Measurements from ENCODE around the gene FALEC. TPM values are rescaled to one million over a fixed set of nuclear protein-coding genes. Genes with fewer than 3 reads are reported as not detected.
A peak's percentile ranks its signal among the peaks of the same experiment; 100 is the strongest.
"Not testable (repeated sequence)": the region's sequence is repeated elsewhere in the genome, so short reads cannot be mapped to it uniquely, and the experiment has no call there.

Gene FALEC
- total and polyA plus RNA-seq, 12 donors, result 0.40 to 0.61 (median 0.50) TPM; not detected in 9

DNA sequence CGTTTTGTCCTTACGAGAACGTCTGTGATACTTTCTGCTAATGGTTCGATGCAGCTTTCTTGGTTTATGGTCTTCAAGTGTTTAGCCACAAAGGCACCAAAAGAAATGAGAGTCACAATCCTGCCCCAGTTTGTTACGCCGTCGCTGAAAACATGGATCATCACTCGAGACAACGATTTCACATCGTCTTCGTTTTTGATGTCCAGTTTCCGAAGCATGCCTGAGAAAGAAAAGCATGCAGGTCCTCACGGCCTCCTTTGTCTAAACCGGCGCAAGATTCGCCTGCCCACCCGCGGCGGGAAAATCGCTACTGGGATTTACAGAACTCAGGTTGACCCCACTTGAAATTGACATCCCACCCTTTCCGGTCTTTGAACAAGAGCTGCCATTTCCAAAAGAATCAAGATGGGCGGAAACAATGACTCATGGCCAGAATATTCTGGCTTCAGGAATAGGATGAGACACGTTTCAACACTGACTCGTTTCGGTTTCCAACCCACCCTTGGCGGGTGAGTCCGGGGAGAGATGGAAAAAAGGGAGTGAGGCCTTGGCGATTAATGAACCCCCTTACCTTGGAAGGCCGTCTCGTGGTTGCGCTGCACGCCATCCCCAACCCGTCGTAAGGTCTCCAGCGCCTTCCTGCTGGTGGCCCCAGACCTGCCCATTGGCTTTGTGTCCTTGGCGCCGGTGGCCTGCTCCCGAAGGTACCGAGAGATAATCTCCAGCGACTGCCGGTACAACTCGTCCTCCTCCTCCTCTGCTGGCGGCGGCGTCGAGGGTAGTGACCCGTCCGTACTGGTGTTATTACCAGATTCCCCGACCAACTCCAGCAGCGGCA, 62.9 kb downstream of the FALEC start:
- no peaks in the 10 kb centered on the region for H3K9me3 ChIP-seq (replicated peaks in 1 of 3)
- no peaks in the 10 kb centered on the region for H3K27me3 ChIP-seq
- peak; percentile 70 to 85 (median 78) for DNase-seq
- WGBS, 4 donors, result 0% methylated on average over 38 to 50 of the region's 50 CpGs
- H3K4me1 ChIP-seq (replicated peaks in 1 of 2), result peaks cover 36 to 38% of the 10 kb centered on the region in 2 donors
- peak overlapping the region; percentile 93 to 100 (median 100) for H3K27ac ChIP-seq
- TF ChIP-seq POLR2A (IDR thresholded peaks at IDR 0.05), result peak; percentile 12 to 67
- TF ChIP-seq, protein P1, sequence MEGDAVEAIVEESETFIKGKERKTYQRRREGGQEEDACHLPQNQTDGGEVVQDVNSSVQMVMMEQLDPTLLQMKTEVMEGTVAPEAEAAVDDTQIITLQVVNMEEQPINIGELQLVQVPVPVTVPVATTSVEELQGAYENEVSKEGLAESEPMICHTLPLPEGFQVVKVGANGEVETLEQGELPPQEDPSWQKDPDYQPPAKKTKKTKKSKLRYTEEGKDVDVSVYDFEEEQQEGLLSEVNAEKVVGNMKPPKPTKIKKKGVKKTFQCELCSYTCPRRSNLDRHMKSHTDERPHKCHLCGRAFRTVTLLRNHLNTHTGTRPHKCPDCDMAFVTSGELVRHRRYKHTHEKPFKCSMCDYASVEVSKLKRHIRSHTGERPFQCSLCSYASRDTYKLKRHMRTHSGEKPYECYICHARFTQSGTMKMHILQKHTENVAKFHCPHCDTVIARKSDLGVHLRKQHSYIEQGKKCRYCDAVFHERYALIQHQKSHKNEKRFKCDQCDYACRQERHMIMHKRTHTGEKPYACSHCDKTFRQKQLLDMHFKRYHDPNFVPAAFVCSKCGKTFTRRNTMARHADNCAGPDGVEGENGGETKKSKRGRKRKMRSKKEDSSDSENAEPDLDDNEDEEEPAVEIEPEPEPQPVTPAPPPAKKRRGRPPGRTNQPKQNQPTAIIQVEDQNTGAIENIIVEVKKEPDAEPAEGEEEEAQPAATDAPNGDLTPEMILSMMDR (IDR thresholded peaks at IDR 0.05), result no peak
- H3K4me3 ChIP-seq, result peak overlapping the region; percentile 67 to 99 (median 92)
- peaks cover 0 to 42% of the 10 kb centered on the region in 2 donors for H3K36me3 ChIP-seq (replicated peaks in 1 of 2)
- intact Hi-C loops (cut with DNase I), result loop anchor here (5.0 kb wide), 2 partner anchors 39 to 44 kb away; no protein-coding TSS in a partner anchor

DNA sequence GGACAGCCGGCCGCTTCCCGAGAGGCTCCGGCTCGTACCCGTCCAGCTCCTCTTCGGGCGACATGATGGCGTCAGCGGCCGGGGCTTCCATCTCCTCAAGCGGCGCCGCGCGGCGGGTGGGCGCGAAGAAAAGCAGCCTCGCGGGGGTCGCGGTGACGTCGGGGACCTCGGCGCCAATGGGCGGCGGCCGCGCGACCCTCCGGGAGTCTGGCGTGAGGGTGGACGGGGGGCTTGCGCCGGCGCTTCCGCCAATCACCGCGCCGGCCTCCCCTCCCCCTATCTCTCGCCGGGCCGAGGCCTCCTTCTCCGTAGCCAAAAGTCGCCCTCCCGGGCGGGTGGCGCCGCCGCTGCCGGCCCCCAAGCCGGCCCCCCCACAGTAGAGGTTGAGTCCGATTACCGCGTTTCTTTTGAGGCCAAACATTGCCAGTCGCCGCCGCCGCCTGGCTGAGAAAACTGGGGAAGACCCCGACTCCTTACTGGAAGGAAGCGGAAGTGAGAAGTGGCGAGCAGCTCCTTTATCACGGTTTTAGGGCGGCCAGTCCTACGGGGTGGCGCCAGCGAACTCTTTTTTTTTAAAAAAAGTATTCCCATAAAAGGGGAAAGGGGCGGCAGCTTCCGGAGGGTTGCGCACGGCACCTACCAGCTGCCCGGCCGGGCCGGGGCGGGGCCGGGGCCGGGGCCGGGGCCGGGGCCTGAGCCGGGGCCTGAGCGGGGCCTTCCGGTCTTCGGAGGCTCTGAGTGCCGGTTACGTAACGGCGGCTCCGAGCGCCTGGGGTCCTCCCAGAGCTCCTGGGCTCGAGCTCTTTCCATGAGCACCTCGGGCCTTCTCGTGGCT, 63.8 kb downstream of the FALEC start, which contains the start of gene MCL1:
Gene MCL1 (minus strand): TSS at position 501 of the 835 bp plus-strand sequence. CDS start 80 bp downstream, at position 421.
- H3K4me3 ChIP-seq, result peak within 1 kb of the TSS; percentile 67 to 99 (median 92)
- intact Hi-C loops (cut with DNase I), result loop anchor here (5.0 kb wide), 2 partner anchors 38 to 43 kb away; no protein-coding TSS in a partner anchor
- DNase-seq, result peak; percentile 92 to 97 (median 97)
- WGBS, 4 donors, result 0 to 1% (median 0%) methylated on average over 14 to 94 of the region's 94 CpGs
- H3K9me3 ChIP-seq (replicated peaks in 1 of 3), result no peaks in the 10 kb centered on the region
- no peaks in the 10 kb centered on the region for H3K27me3 ChIP-seq
- TF ChIP-seq, protein P1 (IDR thresholded peaks at IDR 0.05), result peak in 4 of 6 experiments; percentile 12 to 29 (median 19)
- peak; percentile 98 for TF ChIP-seq POLR2A (IDR thresholded peaks at IDR 0.05)
- peaks cover 27 to 29% of the 10 kb centered on the region in 2 donors for H3K4me1 ChIP-seq (replicated peaks in 1 of 2)
- H3K27ac ChIP-seq, result peak within 1 kb of the TSS; percentile 93 to 100 (median 100)
- peaks cover 0 to 33% of the 10 kb centered on the region in 2 donors for H3K36me3 ChIP-seq (replicated peaks in 1 of 2)

DNA sequence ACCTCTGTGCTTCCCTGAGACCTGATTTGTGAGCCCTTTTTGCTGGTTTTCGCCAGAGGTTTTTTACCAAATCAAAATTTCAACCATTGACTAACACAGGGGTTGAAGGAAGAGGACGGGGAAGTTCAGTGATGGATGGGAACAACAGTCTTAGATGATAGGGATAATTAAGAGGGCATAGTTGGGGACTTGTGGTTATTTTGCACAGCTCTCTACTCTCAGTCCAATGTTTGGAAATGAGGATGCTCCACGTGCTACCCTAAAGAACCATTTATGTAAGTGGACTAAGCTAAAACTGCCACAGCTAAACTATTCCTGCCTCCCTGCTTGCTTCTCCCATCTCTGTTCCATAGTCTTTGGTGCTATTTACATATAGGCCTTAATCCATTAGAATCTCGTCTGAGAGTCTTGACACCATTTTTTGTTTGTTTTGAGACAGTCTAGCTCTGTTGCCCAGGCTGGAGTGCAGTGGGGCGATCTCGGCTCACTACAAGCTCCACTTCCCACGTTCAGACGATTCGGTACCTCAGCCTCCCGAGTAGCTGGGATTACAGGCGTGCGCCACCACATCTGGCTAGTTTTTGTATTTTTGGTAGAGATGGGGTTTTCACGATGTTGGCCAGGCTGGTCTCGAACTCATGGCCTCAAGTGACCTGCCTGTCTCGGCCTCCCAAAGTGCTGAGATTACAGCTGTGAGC, 64.5 kb downstream of the FALEC start:
- Histone ChIP-seq H3K27me3 (no peaks in the 10 kb centered on the region), H3K9me3 (replicated peaks in 1 of 3) (no peaks in the 10 kb centered on the region), H3K4me3 (peak overlapping the region in 2 of 4 donors; percentile 27 to 96), H3K4me1 (replicated peaks in 1 of 2) (peaks cover 20 to 22% of the 10 kb centered on the region in 2 donors), H3K27ac (peak overlapping the region; percentile 83 to 100 (median 100)), H3K36me3 (replicated peaks in 1 of 2) (peaks cover 0 to 26% of the 10 kb centered on the region in 2 donors)
- no peak for TF ChIP-seq POLR2A (IDR thresholded peaks at IDR 0.05)
- TF ChIP-seq, protein P1 (IDR thresholded peaks at IDR 0.05), result no peak
- intact Hi-C loops (cut with DNase I), result loop anchor here (5.0 kb wide), 2 partner anchors 37 to 42 kb away; no protein-coding TSS in a partner anchor
- peak in 1 of 7 donors; percentile 17 for DNase-seq
- WGBS, 4 donors, result 64 to 73% (median 71%) methylated on average over 14 to 15 of the region's 15 CpGs

DNA sequence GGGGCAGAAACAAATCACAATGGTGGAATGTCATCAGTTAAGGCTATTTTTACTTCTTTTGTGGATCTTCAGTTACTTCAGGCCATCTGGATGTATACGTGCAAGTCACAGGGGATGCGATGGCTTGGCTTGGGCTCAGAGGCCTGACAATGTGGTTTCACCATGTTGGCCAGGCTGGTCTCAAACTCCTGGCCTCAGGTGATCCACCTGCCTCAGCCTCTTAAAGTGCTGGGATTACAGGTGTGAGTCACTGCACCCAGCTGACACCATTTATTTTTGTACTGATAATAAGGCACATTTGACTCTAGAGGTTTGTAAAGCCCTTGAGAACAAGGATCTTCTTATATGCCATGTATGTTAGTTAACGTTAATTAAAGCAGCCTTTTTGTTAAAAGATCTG, 65.4 kb downstream of the FALEC start:
- H3K4me1 ChIP-seq (replicated peaks in 1 of 2), result peaks cover 11 to 13% of the 10 kb centered on the region in 2 donors
- intact Hi-C loops (cut with DNase I); H3K27ac ChIP-seq; H3K27me3 ChIP-seq; H3K4me3 ChIP-seq; H3K9me3 ChIP-seq (replicated peaks in 1 of 3): not testable (repeated sequence)
- DNase-seq, result peak in 1 of 7 donors; percentile 11
- peaks cover 0 to 17% of the 10 kb centered on the region in 2 donors for H3K36me3 ChIP-seq (replicated peaks in 1 of 2)
- 88 to 97% (median 95%) methylated on average over 1 to 3 of the region's 3 CpGs for WGBS, 4 donors

DNA sequence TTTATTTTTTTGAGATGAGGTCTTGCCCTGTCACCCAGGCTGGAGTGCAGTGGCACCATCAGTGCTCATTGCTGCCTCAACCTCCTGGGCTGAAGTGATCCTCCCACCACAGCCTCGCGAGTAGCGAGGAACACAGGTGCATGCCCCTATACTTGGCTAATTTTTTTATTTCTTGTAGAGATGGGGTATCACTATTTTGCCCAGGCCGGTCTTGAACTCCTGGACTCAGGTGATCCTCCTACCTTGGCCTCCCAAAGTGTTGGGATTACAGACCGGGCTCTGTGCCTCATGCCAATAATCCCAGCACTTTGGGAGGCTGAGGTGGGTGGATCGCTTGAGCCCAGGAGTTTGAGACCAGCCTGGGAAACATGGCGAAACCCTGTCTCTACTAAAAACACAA, 65.9 kb downstream of the FALEC start:
- peak in 1 of 7 donors; percentile 16 for DNase-seq
- intact Hi-C loops (cut with DNase I); H3K4me1 ChIP-seq (replicated peaks in 1 of 2); H3K27ac ChIP-seq; H3K4me3 ChIP-seq; H3K9me3 ChIP-seq (replicated peaks in 1 of 3); H3K27me3 ChIP-seq: not testable (repeated sequence)
- peaks cover 0 to 12% of the 10 kb centered on the region in 2 donors for H3K36me3 ChIP-seq (replicated peaks in 1 of 2)
- WGBS, 4 donors, result 95 to 99% (median 98%) methylated on average over 5 to 7 of the region's 7 CpGs

DNA sequence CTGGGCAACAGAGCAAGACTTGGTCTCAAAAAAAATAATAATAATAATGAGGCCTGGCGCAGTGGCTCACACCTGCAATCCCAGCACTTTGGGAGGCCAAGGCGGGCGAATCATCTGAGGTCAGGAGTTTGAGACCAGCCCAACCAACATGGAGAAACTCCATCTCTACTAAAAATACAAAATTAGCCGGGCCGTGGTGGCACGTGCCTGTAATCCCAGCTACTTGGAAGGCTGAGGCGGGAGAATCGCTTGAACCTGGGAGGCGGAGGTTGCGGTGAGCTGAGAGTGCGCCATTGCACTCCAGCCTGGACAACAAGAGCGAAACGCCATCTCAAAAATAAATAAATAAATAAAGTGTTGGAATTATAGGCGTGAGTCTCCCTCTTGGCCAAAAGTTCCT, 66.4 kb downstream of the FALEC start:
- 96 to 98% (median 97%) methylated on average over 14 of the region's 14 CpGs for WGBS, 4 donors
- intact Hi-C loops (cut with DNase I), result not testable (repeated sequence)

More for the DNA sequence above, 66.4 kb downstream of the FALEC start:
- not testable (repeated sequence) for H3K27me3 ChIP-seq; H3K9me3 ChIP-seq (replicated peaks in 1 of 3); H3K4me1 ChIP-seq (replicated peaks in 1 of 2); H3K36me3 ChIP-seq (replicated peaks in 1 of 2); H3K27ac ChIP-seq; H3K4me3 ChIP-seq
- peak in 1 of 7 donors; percentile 13 for DNase-seq

Measured in adrenal gland (tissue), 12 donors.